ENCODE measurements around the gene SLC2A3. TPM values are rescaled to one million over a fixed set of nuclear protein-coding genes. Genes with fewer than 3 reads are reported as not detected.

The SLC2A3 gene
- total and polyA plus RNA-seq, 2 experiments from 2014 or later = 65.3 to 76.3 TPM

- Histone ChIP-seq H3K27me3 (no peaks in the 10 kb centered on the region), H4K20me1 (ENCODE audit: insufficient read depth, poor library complexity, severe bottlenecking) (no peaks in the 10 kb centered on the region), H3K4me1 (ENCODE audit: insufficient read depth) (no peaks in the 10 kb centered on the region), H3K4me2 (peak overlapping the region; percentile 30), H3K36me3 (replicated peaks; ENCODE audit: insufficient read depth, low read depth) (no peaks in the 10 kb centered on the region), H3K4me3 (no peak overlapping the region), H3K9me2 (replicated peaks; ENCODE audit: insufficient read depth) (no peaks in the 10 kb centered on the region), H3K9me3 (ENCODE audit: low read depth) (no peaks in the 10 kb centered on the region), H3K27ac (no peak overlapping the region), H3K79me2 (no peaks in the 10 kb centered on the region), H2AFZ (no peak overlapping the region)
- WGBS (ENCODE audit: low lambda C conversion rate, missing lambda C conversion rate) = 51% methylated on average over 3 of the region's 3 CpGs
- DNase-seq (ENCODE audit: low spot score) = no peak
- no peak for TF ChIP-seq EZH2phosphoT487 (IDR thresholded peaks at IDR 0.05; ENCODE audit: low read depth, severe bottlenecking, unreplicated experiment)
Measured at GRCh38 chr12:7870335-7870734, 65.7 kb downstream of the SLC2A3 start.

Small RNAs within 50 kb of the gene (small RNA-seq; reads per million reads assigned to genes)
- gene RF00019 = not detected

Other genes with a start within 250 kb of the SLC2A3 start
- gene GDF3, start 240.4 kb downstream of the SLC2A3 start, total RNA-seq = not detected in 2 replicates
- 0.19 TPM in 1 of 2 replicates, not detected in the other for gene GDF3, start 240.4 kb downstream of the SLC2A3 start, polyA plus RNA-seq
- 0.23 TPM in 1 of 2 replicates, not detected in the other for gene DPPA3, start 224.8 kb downstream of the SLC2A3 start, total RNA-seq
- 0.80 TPM in 1 of 2 replicates, not detected in the other for gene DPPA3, start 224.8 kb downstream of the SLC2A3 start, polyA plus RNA-seq
- gene CLEC4C, start 188.8 kb downstream of the SLC2A3 start, total RNA-seq = not detected in 2 replicates
- not detected in 2 replicates for gene CLEC4C, start 188.8 kb downstream of the SLC2A3 start, polyA plus RNA-seq
- gene NANOGNB, start 171.0 kb downstream of the SLC2A3 start, total RNA-seq = not detected in 2 replicates
- gene NANOGNB, start 171.0 kb downstream of the SLC2A3 start, polyA plus RNA-seq = not detected in 2 replicates
- gene NANOG, start 146.8 kb downstream of the SLC2A3 start, total RNA-seq = 1.9 and 2.1 TPM in 2 replicates
- 0.06 and 0.10 TPM in 2 replicates for gene NANOG, start 146.8 kb downstream of the SLC2A3 start, polyA plus RNA-seq
- gene SLC2A14, start 63.3 kb downstream of the SLC2A3 start, total RNA-seq = 6.1 TPM in 2 replicates
- gene SLC2A14, start 63.3 kb downstream of the SLC2A3 start, polyA plus RNA-seq = 6.6 and 10.3 TPM in 2 replicates
- gene FOXJ2, start 96.5 kb upstream of the SLC2A3 start, total RNA-seq = 7.1 and 10.0 TPM in 2 replicates
- gene FOXJ2, start 96.5 kb upstream of the SLC2A3 start, polyA plus RNA-seq = 14.6 and 19.0 TPM in 2 replicates
- 1.2 and 2.1 TPM in 2 replicates for gene C3AR1, start 130.2 kb upstream of the SLC2A3 start, total RNA-seq
- 4.1 and 5.9 TPM in 2 replicates for gene C3AR1, start 130.2 kb upstream of the SLC2A3 start, polyA plus RNA-seq
- 32.6 and 36.8 TPM in 2 replicates for gene NECAP1, start 146.1 kb upstream of the SLC2A3 start, total RNA-seq
- gene NECAP1, start 146.1 kb upstream of the SLC2A3 start, polyA plus RNA-seq = 24.0 and 24.1 TPM in 2 replicates
- not detected in 2 replicates for gene CLEC4A, start 187.4 kb upstream of the SLC2A3 start, total RNA-seq
- 0.58 and 1.0 TPM in 2 replicates for gene CLEC4A, start 187.4 kb upstream of the SLC2A3 start, polyA plus RNA-seq
- gene ZNF705A, start 220.8 kb upstream of the SLC2A3 start, total RNA-seq = not detected in 2 replicates
- not detected in 2 replicates for gene ZNF705A, start 220.8 kb upstream of the SLC2A3 start, polyA plus RNA-seq